NCI-H2081 treated with DMSO at 0.1 percent for 48 hours (cell line): ENCODE data around the gene CARD6.
"Not testable (repeated sequence)": the region's sequence is repeated elsewhere in the genome, so short reads cannot be mapped to it uniquely, and the experiment has no call there.

Experiments
- DNase-seq: peaks from one replicate; lab custom pipeline; 2025; lab: John Stamatoyannopoulos, UW

CARD6 gene

DNA sequence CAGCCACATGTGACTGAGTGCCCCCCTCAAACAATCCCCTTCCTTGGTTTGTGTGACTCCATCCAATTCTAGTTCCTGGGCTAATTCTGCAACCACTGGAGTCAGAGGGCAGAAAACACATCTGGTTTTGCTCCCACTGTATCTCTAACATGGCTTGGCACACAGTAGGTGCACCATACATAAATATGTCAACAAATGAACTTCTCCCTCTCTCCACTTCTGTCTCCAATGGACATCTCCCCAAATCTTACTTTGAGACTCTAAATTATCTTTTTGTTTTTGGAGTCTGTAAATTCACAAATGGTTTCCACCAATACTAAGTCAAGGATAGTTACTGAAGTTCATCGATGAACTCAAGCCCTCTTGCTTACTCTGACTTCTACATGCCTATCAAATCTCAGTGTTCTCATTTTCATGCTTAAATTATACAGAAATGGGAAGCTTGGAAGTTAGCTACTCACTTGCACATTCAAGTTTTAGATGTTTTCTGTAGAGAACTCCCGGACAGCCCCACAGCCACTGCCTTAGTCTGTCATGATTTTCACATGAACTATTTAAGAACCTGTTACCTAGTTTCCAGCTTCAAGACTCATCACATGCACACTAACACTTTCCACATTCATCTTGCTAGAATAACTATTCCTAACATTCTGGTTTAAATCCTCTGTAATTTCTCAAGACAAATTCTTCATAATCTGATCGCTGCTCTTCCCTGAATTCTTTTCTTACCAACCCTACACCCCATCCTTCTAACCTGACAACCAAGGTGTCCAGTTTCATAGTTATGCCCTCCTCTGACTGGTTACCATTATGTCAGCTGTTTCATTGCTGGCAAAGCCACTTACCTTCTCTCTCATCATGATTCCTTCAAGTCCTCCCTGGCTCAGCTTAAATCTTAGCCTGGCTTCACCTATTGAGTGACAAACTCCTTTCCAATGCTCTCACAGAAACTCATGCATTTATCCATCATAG, 12.2 kb upstream of the CARD6 start:
- DNase-seq = no peak

GRCh38 chr5:40829748-40830533, 11.2 kb upstream of the CARD6 start:
- DNase-seq = no peak

- DNase-seq = no peak
These were observed 9.6 kb upstream of the CARD6 start for GRCh38 chr5:40831346-40832210.

DNA sequence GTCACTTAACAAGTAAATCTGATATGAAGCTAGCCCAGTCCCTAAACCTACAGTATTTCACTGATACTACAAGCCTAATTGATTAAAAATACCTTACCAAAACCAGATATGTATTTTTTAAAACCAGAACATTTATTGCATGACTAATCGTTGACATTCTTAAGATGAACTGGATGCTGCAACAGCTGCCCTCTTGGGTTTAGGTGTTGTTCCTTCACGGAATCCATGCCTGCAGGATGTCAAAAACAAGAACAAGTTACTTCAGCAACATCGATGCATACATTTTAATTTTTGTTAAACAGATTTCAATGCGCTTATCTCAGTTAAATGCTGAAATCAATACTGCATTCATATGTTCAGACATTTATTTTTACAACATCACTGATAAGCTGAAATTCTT, 8.8 kb upstream of the CARD6 start:
- DNase-seq = no peak

- no peak for DNase-seq
These were observed 7.4 kb upstream of the CARD6 start for GRCh38 chr5:40833712-40834229.

DNA sequence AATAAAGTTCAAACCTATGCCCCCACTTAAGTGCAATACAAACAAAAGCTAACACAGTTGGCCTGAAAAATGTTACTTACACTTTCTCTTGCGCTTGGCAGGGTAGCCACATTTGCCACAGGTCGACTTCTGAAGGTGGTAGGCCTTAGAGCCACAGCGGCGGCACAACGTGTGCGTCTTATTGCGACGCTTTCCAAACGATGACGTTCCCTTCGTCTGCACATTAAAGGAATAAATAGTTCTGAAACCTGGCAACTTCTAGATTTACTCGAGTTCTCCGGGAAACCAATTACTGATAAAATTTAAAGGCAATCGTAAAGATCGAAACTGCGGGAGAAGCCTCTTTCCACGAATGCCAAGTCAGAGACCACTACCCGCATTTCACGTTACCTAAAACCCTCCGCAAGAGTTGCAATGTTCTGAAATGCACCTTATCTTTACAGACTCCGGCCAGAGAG, 6.7 kb upstream of the CARD6 start:
- DNase-seq = no peak

DNA sequence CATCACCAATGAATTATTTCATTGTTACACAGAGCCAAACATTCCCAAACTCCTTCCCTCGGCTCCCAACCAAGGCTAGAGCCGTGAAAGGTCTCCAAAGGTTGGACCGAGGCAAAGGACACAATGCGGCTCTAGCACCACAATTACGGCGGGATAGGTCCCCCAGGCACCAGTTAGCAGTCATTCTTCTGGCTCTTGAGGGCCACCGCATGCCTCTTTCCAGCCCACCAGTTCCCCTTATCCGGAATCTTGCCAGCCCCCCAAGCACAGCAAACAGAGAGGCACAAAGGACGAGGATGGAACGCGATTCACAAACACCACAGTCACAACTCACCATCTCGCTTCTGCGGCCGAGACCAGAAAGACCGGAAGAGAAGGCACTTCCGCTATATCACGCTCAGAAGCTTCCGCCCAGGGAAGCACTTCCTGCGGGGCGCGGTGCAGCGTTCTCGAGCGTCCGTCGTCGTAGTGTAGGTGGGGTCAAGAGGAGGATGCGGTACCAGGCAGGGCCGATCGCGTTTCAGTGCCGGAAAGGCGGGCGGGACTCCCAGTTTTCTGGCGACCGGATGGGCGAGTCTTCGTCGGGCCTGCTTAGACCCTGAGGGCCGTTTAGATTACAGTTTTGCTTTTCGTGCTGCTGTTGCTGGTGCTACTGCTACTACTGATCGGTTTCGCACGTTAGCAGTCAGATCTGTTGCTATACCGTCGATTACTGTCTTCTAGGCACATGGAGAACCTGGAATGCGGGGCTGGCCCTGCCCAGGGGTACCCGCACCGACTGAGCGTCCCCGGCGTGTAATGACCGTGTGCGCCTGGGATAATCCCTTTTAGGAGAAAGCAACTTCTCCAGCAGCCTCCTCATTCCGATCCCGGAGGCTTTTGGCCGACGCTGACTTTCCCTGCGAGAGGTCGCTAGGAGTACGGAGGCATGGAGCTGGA, 6.0 kb upstream of the CARD6 start, which contains the start of gene RPL37:
Gene RPL37, minus strand, starts transcription at position 374 of the 939 bp plus-strand sequence. Its CDS starts 37 bp downstream, at position 337.
- peak; percentile 97 for DNase-seq

DNA sequence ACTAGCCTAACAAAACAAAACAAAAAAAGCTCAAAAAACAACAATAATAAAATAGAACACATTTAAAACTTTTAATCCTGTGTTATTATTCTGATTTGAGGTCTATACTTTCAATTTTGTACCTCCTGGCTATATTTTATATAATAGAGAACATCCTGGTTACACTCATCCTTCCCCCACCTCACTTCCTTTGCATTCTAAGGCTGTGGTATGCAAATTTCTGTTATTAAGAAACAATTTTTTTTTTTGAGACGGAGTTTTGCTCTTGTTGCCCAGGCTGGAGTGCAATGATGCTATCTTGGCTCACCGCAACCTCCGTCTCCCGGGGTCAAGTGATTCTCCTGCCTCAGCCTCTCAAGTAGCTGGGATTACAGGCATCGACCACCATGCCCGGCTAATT, 3.1 kb upstream of the CARD6 start:
- no peak for DNase-seq

GRCh38 chr5:40842351-40842750, 1.2 kb downstream of the CARD6 start:
- no peak for DNase-seq

GRCh38 chr5:40844565-40844964, 3.4 kb downstream of the CARD6 start:
- no peak for DNase-seq

- no peak for DNase-seq
These were observed 5.2 kb downstream of the CARD6 start for GRCh38 chr5:40846371-40846770.

- no peak for DNase-seq
These were observed 6.4 kb downstream of the CARD6 start for GRCh38 chr5:40847525-40847924.

- no peak for DNase-seq
These were observed 12.5 kb downstream of the CARD6 start for GRCh38 chr5:40853632-40854192.

DNA sequence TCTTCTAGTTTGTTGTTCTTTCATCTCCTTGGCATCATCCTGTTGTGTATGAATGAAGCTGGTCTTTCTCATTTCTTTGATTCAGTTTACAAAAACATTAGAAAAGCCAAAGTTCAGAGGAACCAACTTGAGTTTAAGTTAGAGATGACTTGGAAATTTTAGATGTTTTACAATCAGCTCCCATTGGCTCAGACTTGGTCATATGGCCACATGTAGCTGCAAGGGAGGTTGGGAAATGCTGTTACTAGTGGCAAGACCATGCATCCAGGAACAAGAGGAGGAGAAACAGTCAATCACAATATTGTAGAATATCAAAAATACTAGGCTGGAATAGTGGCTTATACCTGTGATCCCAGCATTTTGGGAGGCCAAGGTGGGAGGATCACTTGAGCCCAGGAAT, 19.5 kb downstream of the CARD6 start:
- no peak for DNase-seq

DNA sequence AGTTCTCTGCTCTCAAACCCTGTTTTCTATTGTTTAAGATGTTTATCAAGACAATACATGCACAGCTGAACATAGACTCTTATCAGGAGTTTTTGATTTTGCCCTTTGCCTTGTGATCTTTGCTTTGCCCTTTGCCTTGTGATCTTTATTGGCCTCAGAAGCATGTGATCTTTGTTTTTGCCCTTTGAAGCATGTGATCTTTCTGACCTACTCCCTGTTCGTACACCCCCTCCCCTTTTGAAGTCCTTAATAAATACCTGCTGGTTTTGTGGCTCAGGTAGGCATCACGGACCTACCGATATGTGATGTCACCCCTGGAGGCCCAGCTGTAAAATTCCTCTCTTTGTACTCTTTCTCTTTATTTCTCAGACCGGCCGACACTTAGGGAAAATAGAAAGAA, 23.8 kb downstream of the CARD6 start:
- DNase-seq = not testable (repeated sequence)

DNA sequence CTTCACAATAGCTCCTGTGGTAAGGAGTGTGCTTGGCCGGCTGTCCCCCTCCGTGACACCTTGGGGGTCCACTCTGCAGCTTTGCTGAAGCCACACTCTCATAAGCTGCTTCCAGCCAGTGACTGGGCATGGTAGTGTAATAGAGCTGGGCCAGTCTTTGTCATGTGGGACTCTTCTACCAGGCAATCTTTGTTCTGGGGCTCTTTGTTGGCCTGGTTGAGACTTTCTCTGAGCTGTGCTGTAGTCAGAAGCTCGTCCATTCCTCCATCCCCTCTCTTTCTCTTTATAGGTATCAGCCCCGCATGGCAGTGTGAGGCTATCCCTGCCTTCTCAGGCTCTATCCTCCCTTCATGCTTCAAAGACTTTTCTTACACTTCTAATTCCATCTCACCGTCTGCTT, 25.7 kb downstream of the CARD6 start:
- DNase-seq = no peak

- DNase-seq = no peak
These were observed 28.2 kb downstream of the CARD6 start for GRCh38 chr5:40869384-40869783.

DNA sequence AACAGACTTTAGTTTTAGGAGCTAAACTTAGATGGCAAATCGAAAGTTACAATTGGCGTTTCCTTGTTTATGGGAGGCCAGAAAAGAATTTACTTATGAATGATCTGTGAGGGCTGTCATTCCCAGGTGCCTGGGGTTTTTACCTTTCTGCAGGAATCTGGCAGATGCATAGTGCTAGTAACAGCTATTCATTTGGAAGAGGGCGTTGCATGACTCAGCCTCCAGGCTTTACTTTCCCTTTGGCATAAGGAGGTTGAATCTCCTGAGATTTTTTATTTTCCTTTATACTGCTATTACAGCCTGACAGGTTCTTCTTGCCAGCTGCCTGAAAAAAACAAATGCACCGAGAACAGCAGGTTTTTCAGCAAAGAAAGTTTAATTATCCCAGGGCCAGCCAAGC, 30.0 kb downstream of the CARD6 start:
- DNase-seq = no peak

DNA sequence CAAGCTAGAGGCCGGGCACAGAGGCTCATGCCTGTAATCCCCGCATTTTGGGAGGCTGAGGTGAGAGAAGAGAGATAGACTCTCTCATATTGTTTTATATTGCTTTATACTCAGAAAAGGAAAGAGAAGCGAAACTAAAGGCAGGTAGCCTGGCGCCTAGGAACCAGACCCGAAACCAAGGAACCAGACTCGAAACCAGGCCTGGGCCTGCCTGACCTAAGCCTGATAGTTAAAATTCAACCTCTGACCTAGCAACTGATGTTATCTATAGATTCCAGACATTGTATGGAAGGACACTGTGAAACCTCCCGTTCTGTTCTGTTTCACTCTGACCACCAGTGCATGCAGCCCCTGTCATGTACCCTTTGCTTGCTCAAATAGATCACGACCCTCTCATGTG, 31.1 kb downstream of the CARD6 start:
- DNase-seq = not testable (repeated sequence)

- DNase-seq = no peak
These were observed 32.2 kb downstream of the CARD6 start for GRCh38 chr5:40873286-40873880.
